Embryonic facial prominence (tissue), 1 donor: Measurements from ENCODE around the gene INPP4B.

Source experiments
- DNase-seq: peaks from one replicate; pipeline ENCODE4 v3.0.0-alpha.2; 2016; ENCODE audit errors: extremely low spot score

The INPP4B gene

DNA sequence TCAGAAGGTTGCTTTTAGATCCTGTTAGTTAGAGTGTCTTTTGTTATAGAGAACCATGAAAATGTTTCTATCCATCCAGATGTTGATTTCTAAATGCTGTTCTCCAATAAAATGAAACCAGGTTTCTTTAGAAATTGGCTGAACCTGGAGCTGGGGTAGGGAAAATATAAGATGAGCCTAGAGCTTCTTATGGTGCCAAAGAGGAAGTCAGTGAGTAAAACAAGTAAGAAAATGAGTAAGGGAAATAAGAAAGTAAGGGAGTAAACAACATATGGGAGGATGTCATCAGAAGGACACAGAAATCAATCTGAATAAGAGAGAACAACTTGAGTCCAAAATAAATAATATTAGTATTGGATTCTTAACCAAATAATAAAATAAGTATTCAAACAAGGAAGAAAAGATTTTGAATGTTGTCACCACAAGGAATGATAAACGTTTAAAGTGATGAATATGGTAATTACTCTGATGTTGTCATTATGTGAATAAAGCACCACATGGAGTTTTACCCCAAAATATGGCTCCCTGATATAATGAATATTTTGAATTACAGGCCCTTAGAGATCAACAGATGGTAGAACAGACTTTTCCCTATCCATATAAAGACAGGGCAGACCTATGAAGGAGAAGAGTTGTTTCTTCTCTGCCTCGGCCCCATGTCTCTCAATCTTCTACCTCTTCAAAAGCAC is 703.6 kb downstream of the INPP4B start:
- DNase-seq = no peak

DNA sequence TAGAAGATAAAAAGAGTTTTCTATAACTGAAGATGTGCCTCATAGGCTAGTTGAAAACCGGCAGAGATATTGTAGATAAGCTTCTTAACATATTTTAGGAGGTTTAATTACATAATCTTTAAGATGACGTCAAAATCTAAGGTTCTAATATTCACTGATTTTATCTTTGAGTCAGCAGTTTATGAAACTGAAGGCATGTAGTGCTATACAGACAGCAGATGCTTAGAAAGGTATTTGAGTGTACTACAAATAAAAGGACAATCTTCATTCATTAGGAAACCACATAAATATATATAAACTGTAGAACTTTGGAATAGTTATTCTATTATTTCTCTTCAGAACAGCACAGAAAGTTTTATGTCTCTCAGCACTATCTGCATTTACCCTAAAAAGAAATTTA is 704.9 kb downstream of the INPP4B start:
- no peak for DNase-seq

DNA sequence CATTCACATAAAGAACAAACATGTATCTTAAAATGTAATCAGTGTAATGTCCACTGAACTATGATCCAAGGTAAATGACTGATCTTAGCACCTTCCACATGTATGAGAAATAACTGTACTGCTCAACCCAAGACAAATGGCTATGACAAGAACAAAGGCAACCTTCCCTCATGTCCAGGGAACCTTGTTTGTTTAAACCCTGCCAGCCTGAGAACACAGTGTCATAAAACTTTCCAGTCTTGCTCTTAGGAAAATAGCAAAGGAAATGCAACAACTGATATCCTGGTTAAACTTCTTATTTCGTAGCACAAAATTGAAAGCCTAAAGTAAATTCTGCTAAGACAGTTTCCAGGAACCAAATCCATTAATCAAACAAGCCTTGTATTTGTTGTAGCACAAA is 715.4 kb downstream of the INPP4B start:
- no peak for DNase-seq

DNA sequence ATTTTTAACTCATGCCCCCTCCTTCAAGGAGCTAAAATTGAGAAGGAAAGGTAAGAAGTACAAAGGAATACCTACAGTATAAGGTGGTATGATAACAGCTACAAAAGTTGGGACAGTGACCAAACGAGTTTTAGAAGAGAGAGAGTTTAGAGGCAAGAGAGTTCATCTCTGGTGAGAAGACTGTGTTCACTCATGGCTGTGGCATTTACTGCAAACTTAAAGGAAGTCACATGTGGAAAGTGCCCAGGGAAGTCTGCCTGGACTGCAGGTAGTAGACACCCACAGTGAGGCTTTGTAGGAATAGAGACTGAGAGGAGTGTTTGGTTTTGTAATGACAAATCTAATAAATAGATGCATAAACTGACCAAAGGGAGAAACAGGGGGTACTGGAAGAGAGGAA is 716.2 kb downstream of the INPP4B start:
- no peak for DNase-seq

DNA sequence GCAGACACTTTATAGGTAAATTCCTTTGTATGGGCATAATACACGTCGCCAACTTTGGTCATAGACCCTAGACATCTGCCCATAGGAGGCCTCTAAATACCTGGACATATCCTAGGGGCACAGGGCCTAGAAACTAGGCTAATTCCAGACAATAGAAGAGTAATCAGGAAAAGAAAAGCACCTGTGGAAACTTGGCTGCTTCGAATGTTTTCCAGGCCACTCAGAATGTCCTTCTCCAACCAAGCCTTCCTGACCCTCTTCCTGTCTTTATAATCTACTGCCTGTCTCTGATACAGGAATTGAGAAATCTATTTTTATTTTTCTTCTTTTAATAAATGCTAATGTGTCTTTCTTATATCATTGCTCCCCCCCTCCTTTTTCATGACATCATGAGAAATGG is 716.6 kb downstream of the INPP4B start:
- no peak for DNase-seq

DNA sequence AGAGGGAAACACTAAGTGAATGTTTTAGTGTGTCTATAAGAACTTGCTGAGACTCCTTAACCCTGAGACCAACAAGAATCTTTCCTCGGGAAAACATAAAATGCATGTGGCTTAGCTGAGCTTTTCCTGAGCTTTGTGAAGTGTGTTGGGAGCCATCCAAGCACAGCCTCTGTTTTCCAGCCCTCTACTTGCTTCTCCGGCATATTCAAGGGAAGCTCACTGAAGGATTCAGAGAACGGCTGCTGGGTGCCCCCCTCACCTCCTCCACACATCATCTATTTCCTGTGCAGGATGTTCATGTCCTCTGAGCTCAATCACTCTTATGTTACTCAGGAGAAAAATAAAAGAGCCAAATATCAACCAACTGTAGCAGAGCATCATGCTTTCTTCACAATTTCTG is 717.6 kb downstream of the INPP4B start:
- no peak for DNase-seq

DNA sequence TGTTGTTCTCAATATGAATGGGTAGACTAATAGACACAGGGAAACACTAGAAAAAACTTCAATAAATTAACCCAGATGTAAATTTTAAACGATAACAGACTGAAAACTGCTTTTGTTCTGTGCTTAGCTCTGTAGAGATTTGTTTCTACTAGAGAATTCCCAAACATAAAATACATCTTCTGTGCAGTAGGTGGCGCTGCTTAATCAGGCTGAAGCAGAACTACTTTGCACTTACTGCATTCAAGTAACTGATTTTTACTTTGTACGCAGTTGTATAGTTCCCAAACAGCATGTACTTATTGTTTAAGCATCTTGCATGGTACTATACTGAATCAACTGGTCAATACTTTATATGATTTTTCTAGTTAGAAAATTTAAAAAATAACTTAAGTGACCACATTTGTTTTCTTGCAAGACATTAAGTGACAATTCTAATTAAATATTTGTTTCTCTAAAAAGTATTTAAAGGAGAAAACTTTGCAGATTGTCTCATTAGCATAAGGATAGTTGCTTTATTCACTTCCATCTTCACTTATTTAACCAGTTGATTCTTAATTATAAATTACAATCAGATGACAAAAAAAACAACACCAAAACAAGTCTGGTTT is 719.1 kb downstream of the INPP4B start:
- DNase-seq = peak; percentile 67

DNA sequence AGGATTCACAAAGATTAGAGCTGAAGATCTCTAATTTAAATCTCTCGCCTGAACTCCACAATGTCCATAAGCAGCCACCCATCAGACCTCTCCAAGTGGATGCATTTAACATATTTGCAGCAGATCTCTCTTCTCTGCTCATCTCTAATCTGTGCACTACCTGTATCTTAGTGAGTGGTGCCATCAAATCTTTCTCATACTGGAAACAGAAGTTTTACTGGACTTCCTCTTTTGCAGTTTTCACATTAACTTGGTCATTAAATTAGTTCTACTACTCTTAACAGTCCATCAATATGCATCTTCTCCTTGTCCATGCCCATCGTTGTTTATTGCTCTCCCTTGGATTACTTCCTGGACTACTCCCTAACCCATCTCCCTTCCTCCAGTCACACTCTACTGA is 721.2 kb downstream of the INPP4B start:
- no peak for DNase-seq

DNA sequence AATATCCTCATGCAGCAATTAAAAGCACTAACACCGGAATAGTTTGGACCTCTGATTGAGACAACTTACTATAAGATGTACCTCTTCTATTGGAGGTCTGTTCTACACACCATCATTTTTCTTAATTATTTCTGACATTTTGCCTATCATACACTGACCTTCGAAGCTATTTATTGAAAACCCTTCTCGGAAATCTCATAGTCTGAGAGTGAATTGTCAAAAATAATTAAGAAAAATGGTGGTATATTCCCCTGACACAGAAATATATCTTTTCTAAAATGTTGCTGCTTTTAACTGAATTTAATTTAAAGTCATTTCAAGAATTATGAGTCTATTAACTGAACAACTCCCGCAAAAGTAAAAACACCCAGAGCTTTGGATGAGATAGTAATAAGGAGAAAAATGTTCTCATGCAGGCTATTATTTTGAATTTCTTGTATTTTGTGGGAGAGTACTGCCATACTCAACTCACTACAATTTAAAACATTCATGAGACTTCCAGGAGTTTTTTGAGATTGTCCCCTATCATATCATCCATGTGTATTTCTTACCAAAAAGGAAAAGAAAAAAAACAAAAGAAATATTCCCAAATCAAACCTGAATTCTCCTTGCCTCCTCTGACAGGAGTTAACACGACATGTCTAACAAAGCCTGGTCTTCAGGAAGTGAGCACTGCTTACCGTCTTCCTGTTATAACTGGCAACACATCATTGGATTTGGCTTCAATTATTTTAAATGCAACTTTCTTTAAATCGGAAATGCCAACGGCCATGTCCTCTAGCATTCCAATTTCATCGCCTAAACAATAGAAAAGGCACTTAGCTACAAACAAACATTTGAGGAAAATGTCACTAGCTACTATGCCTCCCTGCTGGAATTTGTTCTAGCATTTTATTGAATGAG is 724.4 kb downstream of the INPP4B start:
- no peak for DNase-seq

DNA sequence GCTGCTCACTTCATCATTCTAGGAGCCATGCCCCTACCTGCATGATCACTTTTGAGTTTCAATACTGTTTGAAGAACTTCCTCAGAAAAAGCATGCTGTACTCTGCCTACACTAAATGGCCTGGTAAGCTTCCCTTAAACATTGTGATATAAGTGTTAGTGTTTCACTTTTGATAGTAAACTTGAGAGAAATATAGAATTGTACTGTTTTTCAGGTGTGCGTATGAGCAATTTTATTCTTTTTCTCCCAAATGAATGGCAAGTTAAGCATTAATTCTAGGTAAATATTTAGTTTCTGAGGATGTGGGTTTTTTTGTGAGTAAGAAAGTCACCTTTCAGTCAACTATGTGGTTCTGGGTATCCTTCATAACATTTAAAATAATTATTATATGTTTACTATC is 725.2 kb downstream of the INPP4B start:
- no peak for DNase-seq

DNA sequence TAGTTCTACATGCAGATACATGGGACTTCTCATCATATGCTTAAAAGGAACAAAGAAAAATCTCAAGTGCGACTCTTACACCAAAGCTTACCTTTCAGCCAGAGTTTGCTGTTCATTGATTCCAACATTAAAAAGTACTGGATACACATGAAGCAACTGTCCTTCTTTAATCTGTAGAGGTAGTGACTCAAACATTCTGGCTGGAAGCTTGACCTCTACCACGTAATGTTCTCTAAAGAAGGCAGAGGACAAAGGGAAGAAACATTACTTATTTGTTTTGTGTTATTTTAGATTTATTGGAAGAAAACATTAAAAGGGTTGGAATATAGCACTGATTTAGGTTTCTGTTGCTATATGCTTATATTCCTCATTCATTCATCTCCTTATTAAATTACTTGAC is 733.6 kb downstream of the INPP4B start:
- no peak for DNase-seq

DNA sequence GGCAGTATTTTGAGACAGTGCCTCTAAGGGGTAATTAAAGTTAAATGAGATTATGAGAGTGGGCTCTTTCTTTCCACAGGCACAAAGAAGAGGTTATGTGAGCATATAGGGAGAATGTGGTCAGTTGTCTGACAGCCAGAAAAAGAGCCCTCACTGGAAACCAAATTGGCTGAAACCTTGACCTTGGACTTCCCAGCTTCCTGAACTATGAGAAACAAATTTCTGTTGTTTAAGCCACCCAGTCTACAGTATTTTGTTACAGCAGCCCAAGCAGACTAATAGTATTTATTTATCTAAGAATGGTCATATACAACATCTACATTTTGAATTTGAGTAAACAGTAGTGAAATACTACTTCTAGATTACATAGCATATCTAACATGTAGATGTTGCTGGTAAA is 736.0 kb downstream of the INPP4B start:
- DNase-seq = no peak

DNA sequence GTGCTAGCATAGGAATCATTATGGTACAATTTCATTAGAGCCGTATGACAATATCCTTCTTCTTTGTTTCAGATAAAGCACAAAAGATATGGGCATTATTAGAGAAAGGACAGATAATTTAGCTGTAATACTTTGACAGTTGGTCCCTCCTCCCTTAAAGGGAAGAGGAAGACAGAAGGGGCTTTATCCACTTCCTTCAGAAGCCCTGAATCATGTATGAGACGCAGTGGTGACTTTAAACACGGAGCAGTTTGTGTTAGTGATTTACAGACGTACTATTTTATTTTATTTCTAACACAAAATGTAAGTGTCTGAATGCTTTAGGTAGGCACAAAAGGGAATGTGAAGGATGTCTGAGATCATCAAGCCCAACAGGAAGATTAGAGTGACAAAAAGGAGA is 742.1 kb downstream of the INPP4B start:
- no peak for DNase-seq

DNA sequence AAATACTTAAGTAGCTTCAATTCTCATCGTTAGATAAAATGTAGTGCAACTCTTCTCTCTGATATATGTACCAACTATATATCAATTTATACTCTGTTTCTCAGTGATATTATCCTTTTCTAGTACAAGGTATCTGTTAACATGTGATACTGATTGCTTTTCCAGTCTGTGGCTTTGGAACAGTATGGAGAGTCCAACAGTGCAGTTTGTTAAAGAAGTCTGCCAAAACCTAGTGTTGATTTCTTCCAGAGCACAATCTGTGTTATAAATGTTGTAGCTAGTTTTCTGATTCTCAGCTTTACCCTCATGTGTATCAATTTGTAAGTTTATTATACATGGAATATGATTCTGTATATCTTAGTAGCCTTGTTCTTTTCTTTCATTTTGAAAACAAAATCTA is 744.7 kb downstream of the INPP4B start:
- DNase-seq = no peak

DNA sequence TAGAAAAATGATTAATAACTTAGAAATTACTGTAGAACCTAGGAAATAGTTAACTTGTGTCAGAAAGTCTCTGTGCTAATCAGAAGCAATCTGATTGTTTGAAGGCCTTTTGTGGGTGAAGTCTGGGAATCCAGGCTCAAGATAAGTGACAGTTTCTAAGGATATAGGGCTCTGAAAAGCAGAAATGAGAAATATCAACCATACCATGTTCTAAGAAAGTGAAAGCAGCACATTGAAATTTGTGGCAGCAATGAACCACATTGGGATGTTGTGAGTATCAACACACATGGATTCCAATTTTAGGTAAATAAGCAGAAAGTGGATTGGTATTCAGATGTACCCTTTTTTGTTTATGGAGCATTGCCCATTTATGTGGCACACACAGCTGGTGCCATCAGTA is 745.2 kb downstream of the INPP4B start:
- DNase-seq = no peak

DNA sequence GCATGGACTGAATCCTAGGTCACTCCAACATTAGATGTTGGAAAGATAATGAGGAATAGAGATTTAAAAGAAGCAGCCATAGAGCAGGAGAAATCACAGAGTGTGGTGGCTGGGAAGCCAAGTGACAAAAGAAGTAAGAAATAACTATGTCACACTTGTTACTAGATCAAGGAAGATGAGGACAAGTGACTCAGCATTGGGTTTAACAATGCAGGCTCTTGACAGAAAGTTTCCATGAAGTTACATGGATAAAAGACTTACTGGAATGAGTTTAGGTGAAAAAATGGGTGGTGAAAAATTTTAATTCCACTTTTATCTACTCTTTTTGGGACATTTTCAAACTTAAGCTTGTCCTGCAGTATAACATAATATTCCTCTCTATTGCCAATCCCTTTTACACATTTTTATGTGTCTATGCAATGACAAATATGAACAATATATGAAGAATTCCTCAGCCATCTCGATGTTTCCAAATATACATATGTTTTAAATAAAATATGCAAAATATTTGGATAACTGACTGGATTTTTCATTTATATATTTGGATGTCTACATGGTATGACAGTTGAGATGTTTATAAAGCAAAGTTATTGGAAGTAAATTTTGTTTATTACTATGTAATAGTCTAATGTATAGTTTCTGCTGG is 747.1 kb downstream of the INPP4B start:
- DNase-seq = no peak

DNA sequence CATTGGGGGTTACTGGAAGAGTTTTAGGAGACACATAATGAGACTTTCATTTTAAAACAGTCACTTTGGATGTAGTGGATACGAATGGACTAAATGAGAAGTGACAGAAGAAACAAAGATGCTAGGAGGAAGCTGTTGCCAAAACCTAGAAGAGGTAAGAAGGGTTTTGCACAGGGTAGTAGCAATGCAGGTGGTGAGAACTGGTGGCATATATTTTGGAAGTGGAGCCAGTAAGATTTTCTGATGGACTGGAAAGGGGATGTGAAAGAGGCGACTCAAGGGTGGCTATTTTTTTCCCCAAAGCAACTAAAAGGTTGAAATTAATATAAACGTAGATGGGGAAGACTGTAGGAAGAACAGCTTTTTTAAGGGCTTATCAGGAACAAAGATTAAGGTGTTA is 747.7 kb downstream of the INPP4B start:
- DNase-seq = no peak

DNA sequence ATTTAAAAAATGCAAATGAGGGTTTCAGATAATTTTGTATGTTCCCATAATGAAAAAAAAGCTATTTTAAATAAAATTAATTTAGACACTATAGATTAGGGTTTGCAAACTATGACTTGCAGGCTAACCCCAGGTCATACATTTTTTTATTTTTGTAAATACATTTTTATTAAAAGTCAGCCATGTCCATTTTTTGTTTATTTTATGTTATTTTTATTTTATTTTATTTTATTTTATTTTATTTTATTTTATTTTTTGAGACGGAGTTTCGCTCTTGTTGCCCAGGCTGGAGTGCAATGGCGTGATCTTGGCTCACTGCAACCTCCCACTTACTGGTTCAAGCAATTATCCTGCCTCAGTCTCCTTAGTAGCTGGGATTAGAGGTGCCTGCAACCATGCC is 749.1 kb downstream of the INPP4B start:
- no peak for DNase-seq

DNA sequence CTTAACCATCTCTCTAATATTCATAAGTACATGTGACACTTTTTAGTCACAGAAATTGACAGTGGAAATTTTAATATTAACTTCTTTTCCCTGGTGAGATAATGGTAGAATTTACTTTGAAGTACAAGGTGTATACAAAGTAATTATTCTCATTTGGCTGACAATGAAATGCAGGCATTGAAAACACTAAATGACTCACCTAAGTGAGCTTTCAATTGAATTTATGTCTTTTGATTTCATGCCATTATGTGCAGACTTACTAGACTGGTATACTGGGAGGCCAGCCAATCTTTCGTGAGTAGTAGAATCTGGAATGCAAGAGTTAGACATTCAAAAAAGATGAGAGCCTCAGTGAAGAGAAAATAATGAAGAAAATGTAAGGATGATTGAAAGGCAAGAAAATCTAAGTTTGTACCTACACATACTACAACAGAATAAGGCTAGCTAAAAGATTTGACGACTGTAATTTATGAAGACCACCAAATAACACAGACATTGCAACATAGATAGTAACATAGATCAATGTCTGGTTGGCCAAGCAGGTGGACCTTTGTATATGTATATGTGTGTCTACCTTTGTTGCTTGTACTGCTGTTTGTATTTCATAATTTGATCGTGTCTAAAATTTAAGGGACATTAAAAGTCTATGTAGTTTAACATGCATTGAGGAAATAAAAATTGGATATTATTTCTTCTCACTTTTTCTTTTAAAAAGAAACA is 750.1 kb downstream of the INPP4B start:
- no peak for DNase-seq

DNA sequence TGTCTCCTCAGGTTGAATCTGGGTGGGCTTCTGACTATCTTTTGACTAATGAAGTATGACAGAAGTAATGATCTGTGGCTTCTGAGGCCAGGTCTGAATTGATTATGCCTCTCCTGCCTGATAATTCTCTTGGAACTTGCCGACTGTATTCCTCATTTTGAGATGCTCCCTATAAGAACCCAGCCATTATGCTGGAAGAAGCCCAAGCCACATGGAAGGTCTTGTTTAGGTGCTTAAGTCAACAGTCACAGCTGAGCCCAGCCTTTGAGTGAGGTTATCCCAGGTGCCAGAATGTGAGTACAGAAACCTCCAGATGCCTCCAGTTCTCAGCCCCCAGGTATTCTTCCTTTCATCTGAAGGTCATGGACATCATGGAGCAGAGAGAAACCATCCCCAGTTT is 753.2 kb downstream of the INPP4B start:
- DNase-seq = no peak

DNA sequence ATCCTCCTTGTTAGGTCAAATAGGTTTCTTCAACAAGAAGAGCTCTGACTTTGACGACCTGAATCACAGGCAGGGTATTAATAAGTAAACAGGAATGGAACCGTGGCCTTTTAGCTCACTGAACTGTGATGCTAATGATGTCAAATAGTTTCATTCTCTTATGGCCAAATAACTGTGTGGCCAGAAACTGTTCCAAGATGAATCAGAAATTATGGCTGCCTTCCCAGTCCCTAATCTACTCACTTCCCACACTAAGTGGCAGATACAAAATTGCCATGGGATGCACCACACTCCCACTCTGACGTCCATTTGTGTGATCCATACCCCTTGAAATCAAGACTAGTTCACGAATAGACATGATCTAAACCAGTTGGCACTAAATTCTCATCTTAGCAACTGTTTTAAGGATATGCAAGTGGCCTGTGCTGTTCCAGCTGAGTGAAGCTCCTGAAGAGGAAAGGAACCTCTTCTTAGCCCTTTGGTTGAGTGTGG is 754.4 kb downstream of the INPP4B start:
- no peak for DNase-seq

DNA sequence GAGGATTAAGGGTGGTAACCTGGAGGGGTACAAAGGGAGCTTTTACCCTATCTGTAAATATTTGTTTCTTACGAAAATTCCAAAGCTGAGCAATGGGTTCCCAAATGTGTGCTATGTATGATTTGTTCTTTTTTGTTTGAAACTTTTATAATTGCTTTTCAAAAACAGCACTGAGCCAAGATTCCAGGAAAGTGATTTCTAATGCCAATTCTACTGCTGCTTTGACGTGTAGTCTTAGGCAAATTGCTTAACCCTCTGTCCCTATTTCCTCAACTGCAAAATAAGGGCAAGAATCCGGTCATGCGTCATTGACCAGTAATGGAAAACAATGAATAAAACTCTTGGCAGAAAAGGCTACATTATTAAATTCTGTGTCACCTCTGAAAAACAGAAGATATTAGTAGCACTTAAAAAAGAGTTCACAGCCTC is 755.0 kb downstream of the INPP4B start:
- no peak for DNase-seq
